ENCODE results near the gene INPP5D. TPM values are rescaled to one million over a fixed set of nuclear protein-coding genes. Genes with fewer than 3 reads are reported as not detected.

Gene INPP5D
- total RNA-seq, 1 donor from 2014 or later = 33.3 TPM

- TF ChIP-seq CTCF (IDR thresholded peaks at IDR 0.05) = no peak
- Histone ChIP-seq H3K9me3 (no peaks in the 10 kb centered on the region), H3K4me1 (no peaks in the 10 kb centered on the region), H3K4me3 (no peak overlapping the region), H3K36me3 (no peaks in the 10 kb centered on the region), H3K27ac (no peak overlapping the region), H3K27me3 (no peaks in the 10 kb centered on the region)
- intact Hi-C loops (cut with DNase I) = no loop called here
- ATAC-seq (no peak), DNase-seq (no peak)
Measured at GRCh38 chr2:233026198-233026813, 33.8 kb upstream of the INPP5D start.

GRCh38 chr2:233029321-233029720, 30.8 kb upstream of the INPP5D start:
- ATAC-seq = no peak
- intact Hi-C loops (cut with DNase I) = no loop called here
- Histone ChIP-seq H3K4me3 (no peak overlapping the region), H3K9me3 (no peaks in the 10 kb centered on the region), H3K36me3 (no peaks in the 10 kb centered on the region), H3K4me1 (no peaks in the 10 kb centered on the region), H3K27me3 (no peaks in the 10 kb centered on the region), H3K27ac (no peak overlapping the region)
- DNase-seq = no peak
- TF ChIP-seq CTCF (IDR thresholded peaks at IDR 0.05) = no peak

- H3K9me3 ChIP-seq = no peaks in the 10 kb centered on the region
- H3K36me3 ChIP-seq = no peaks in the 10 kb centered on the region
- DNase-seq (no peak), ATAC-seq (no peak)
- no peaks in the 10 kb centered on the region for H3K27me3 ChIP-seq
- TF ChIP-seq CTCF (IDR thresholded peaks at IDR 0.05) = no peak
- H3K27ac ChIP-seq = no peak overlapping the region
- intact Hi-C loops (cut with DNase I) = no loop called here
- H3K4me3 ChIP-seq = no peak overlapping the region
- H3K4me1 ChIP-seq = no peaks in the 10 kb centered on the region
Measured at GRCh38 chr2:233031556-233032500, 28.3 kb upstream of the INPP5D start.

GRCh38 chr2:233032551-233033320, 27.4 kb upstream of the INPP5D start, which contains the start of gene NEU2:
Gene NEU2 (plus strand): TSS chr2:233032672. CDS start chr2:233032672, 0 bp downstream.
- H3K36me3 ChIP-seq = no peaks in the 10 kb centered on the region
- no peak for TF ChIP-seq CTCF (IDR thresholded peaks at IDR 0.05)
- no peaks in the 10 kb centered on the region for H3K9me3 ChIP-seq
- no peak for DNase-seq
- no peak within 1 kb of the TSS for H3K4me3 ChIP-seq
- no peaks in the 10 kb centered on the region for H3K27me3 ChIP-seq
- intact Hi-C loops (cut with DNase I) = no loop called here
- H3K27ac ChIP-seq = no peak within 1 kb of the TSS
- H3K4me1 ChIP-seq = no peaks in the 10 kb centered on the region
- no peak for ATAC-seq

GRCh38 chr2:233033672-233034071, 26.5 kb upstream of the INPP5D start:
- no peak overlapping the region for H3K27ac ChIP-seq
- no peaks in the 10 kb centered on the region for H3K9me3 ChIP-seq
- H3K4me1 ChIP-seq = no peaks in the 10 kb centered on the region
- H3K27me3 ChIP-seq = no peaks in the 10 kb centered on the region
- intact Hi-C loops (cut with DNase I) = no loop called here
- H3K4me3 ChIP-seq = no peak overlapping the region
- DNase-seq = no peak
- H3K36me3 ChIP-seq = no peaks in the 10 kb centered on the region
- TF ChIP-seq CTCF (IDR thresholded peaks at IDR 0.05) = no peak
- ATAC-seq = no peak
